GM21825 (cell line): ENCODE measurements around the gene TMEM196.
"Not testable (repeated sequence)": the region's sequence is repeated elsewhere in the genome, so short reads cannot be mapped to it uniquely, and the experiment has no call there.

Experiments
- ATAC-seq: cut with Tn5 transposase; IDR thresholded peaks from one replicate; pipeline ENCODE4 v1.9.1; 2021; ENCODE audit warnings: mild to moderate bottlenecking, moderate library complexity; ENCODE audit not compliant: unreplicated experiment

Gene TMEM196

GRCh38 chr7:19708397-19709248 is 64.8 kb downstream of the TMEM196 start, which contains the start of gene POLR1F:
Gene POLR1F (minus strand): TSS chr7:19709037. CDS start chr7:19709016, 21 bp downstream.
- ATAC-seq = peak; percentile 99

DNA sequence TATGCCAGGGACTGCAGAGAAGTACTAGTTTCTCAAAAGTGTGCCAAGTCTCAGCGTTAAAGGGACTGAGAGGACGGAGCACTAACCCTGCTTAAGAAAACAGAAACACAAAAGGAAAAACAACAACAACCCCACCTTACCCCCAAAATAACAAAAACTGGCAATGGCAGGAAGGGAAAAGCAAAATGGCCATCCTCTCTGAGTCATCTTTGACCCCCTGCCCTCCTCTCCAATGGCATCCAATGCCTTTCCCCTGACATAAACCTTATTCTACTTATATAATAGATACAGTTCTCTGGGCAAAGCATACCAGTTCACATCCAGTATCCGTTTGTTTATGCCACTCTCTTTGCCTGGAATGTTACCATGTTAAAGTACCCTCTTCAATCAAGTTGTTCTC is 66.2 kb downstream of the TMEM196 start:
- ATAC-seq = no peak

DNA sequence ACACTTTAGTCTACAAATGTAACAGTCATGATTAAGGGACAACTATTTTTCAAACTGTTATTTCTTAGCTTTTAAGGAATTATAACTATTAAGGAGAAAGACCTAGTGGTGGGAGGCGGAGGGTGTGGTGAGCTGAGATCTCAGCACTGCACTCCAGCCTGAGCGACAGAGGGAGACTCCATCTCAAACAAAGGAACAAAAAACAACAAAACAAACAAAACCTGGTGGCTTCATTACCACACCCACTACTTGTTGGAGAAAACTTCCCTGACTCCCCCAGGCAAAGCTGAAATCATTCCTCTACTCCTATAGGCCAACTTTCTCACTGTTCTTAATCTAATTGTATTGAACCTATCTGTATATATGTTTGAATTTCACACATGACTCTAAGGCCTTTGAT is 67.8 kb downstream of the TMEM196 start:
- no peak for ATAC-seq

DNA sequence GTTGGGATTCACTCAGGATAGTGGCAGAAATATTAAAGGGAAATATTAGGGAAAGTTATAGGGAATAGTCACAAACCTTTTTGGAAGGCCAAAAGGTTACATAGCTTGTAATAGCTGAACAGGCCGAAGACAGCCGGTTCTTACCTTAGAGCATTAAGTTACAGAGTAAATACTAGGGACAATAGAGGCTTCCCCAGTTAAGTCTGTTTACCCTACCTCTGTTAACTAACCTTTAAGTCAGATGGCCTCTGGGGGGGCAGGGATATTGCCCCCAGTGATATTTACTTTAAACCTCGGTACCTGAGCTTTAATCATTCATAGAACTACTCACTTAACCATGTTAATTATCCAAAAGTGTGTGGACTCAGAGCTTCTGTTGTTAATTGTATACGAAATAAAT is 71.9 kb downstream of the TMEM196 start:
- ATAC-seq = no peak

GRCh38 chr7:19700936-19701335 is 72.5 kb downstream of the TMEM196 start:
- no peak for ATAC-seq

- ATAC-seq = no peak
Observed at GRCh38 chr7:19698331-19698730, 75.1 kb downstream of the TMEM196 start.

DNA sequence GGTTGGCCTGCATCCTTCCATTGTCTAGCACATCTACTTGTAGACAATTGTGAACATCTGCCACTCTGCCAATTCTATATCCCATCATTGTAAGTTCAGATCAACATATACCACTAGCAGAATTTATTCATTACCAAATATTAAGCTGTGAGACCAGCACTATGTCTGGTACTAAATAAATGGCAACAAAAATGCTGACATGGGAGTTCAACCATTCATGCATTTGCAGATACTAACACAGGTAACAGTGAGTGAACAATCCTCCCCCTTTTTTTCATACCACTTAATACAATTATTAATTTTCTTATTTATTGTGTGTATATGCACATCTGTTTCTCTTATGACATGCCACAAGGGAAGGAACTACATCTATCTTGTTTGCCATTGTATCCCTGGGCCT is 76.5 kb downstream of the TMEM196 start:
- ATAC-seq = no peak

- no peak for ATAC-seq
Observed at GRCh38 chr7:19692111-19692828, 81.1 kb downstream of the TMEM196 start.

DNA sequence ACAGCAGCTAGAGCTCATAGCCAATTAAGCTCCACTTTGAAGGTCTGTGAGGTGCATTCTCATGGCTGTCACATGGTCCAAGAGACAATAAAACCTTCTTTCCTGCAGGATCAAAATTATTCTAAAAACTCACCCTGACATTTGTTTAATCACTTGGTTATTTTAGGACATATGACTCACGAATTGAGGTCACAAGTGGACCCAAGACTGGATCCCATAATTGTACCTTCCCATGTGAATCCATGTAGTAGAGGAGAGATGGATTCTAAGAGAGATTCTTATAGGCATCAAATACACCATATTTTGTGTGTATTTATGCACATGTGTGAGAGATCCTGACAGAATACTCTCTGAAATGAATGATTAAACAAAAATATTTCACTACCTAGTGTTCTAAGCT is 82.7 kb downstream of the TMEM196 start:
- no peak for ATAC-seq

DNA sequence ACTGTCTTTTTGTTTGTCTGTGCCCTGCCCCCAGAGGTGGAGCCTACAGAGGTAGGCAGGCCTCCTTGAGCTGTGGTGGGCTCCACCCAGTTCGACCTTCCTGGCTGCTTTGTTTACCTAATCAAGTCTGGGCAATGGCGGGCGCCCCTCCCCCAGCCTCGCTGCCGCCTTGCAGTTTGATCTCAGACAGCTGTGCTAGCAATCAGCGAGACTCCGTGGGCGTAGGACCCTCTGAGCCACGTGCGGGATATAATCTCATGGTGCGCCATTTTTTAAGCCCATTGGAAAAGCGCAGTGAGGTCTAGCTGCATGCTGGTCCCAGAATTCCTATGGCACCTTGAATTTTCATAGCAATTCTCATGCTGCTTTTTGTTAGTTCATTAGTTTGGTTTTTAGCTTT is 84.3 kb downstream of the TMEM196 start:
- ATAC-seq = not testable (repeated sequence)

GRCh38 chr7:19681596-19681995 is 91.8 kb downstream of the TMEM196 start:
- no peak for ATAC-seq

- ATAC-seq = no peak
Observed at GRCh38 chr7:19677180-19677579, 96.2 kb downstream of the TMEM196 start.

- ATAC-seq = no peak
Observed at GRCh38 chr7:19675816-19676215, 97.6 kb downstream of the TMEM196 start.

GRCh38 chr7:19674266-19674960 is 99.0 kb downstream of the TMEM196 start:
- no peak for ATAC-seq

- ATAC-seq = no peak
Observed at GRCh38 chr7:19670806-19671205, 102.6 kb downstream of the TMEM196 start.
